Skeletal muscle tissue (tissue), 4 donors: ENCODE measurements around the gene CNTN6. TPM values are rescaled to one million over a fixed set of nuclear protein-coding genes. Genes with fewer than 3 reads are reported as not detected.

Experiments
- H3K27ac ChIP-seq: one replicate; pipeline ENCODE4 v1.7.0; 2013; ENCODE audit warnings: mild to moderate bottlenecking, low read depth, low read length, inconsistent platforms
- H3K27me3 ChIP-seq, 3 donors: one replicate each; pipeline ENCODE4 v1.7.0; 2013; ENCODE audit warnings: low read length in 3 of 3; ENCODE audit not compliant: control insufficient read depth in 3 of 3, insufficient read depth in 3 of 3
- H3K36me3 ChIP-seq, 3 donors: one replicate each; pipeline ENCODE4 v1.7.0; 2013; ENCODE audit warnings: low read length in 3 of 3; ENCODE audit not compliant: control insufficient read depth in 3 of 3, insufficient read depth in 3 of 3
- H3K4me1 ChIP-seq, 3 donors: one replicate each; pipeline ENCODE4 v1.7.0; 2013; ENCODE audit warnings: low read length in 3 of 3, mild to moderate bottlenecking in 3 of 3; ENCODE audit not compliant: control insufficient read depth in 3 of 3, insufficient read depth in 3 of 3
- H3K4me3 ChIP-seq, 3 donors: one replicate each; pipeline ENCODE4 v1.7.0; 2013; ENCODE audit warnings: low read length in 3 of 3
- H3K9ac ChIP-seq, 3 donors: one replicate each; pipeline ENCODE4 v1.7.0; 2013; ENCODE audit warnings: low read length in 3 of 3, mild to moderate bottlenecking in 3 of 3, moderate library complexity in 2 of 3, low read depth in 1 of 3
- H3K9me3 ChIP-seq, 3 donors: one replicate each; pipeline ENCODE4 v1.7.0; 2013; ENCODE audit warnings: low read length in 3 of 3; ENCODE audit not compliant: control insufficient read depth in 3 of 3
- total RNA-seq: library from RNA; depleted of rRNA; stranded (reverse); fragments of >200 nt; gene quantifications from one replicate; pipeline ENCODE4 v1.2.3, GENCODE V29; 2014
- donor health status: Osteomylitis.

CNTN6 gene
- total RNA-seq, 1 donor from 2014 or later: 2.1 TPM

DNA sequence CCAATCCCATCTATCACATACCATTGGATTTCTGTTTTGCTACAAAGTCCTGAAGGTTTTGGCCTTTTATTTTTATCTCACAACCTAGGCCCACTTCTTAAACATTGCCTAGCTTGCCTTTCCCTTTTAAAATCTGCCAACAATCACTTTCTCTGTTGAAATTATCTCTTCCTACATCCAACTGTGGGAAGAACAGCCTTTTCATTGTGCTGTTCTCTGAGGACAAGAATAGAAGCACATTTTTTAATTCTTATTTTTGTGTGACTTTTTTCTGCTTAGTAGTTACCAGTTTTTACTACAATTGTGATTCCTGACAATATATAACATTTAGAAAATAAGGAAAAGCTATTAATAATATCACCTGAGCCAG, 159.2 kb downstream of the CNTN6 start:
- H3K4me1 ChIP-seq: no peaks in the 10 kb centered on the region
- no peaks in the 10 kb centered on the region for H3K9me3 ChIP-seq
- no peaks in the 10 kb centered on the region for H3K36me3 ChIP-seq
- no peaks in the 10 kb centered on the region for H3K27me3 ChIP-seq
- H3K9ac ChIP-seq: no peak overlapping the region
- no peak overlapping the region for H3K4me3 ChIP-seq
- H3K27ac ChIP-seq: no peak overlapping the region

DNA sequence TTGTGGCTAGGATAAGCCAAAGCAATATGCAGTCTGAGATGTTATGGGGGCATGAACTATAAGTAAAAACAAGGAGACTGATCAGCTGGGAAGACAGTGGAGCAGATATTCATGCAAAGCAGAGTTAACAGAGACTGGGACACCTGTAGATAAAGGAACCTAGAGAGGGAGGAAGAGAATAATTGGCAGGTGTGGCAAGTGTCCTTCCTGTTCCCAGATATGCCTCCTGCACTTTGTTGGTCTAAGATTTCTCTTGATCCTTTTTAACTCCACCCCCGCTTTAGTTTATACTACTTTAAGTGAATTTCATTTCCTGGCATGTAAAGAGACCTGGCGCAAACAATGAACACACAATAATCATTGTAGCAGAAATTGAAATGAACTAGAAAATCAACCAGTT, 169.4 kb downstream of the CNTN6 start:
- Histone ChIP-seq H3K9me3 (no peaks in the 10 kb centered on the region), H3K4me1 (no peaks in the 10 kb centered on the region), H3K27me3 (no peaks in the 10 kb centered on the region), H3K4me3 (no peak overlapping the region), H3K36me3 (no peaks in the 10 kb centered on the region), H3K9ac (no peak overlapping the region), H3K27ac (no peak overlapping the region)

DNA sequence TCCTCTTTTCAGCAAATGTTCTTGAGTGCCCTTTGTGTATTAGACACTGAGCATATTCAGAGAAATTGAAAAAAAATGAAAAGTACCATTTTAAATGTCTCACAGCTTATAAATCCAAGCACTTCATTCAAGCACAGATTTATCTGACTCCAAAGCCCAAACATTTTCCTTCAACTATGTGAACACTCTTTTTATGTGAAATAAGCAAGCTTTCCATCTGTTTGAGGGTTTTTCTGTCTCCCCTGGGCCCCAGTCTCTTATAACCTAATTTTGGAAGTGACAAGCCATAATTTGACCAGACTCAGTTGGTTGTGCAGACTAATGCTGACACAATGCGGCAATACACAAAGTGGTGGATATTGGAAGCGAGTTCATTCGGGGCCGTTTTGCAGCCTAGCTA, 170.3 kb downstream of the CNTN6 start:
- H3K27ac ChIP-seq: no peak overlapping the region
- H3K9ac ChIP-seq: no peak overlapping the region
- no peaks in the 10 kb centered on the region for H3K36me3 ChIP-seq
- H3K27me3 ChIP-seq: no peaks in the 10 kb centered on the region
- H3K4me1 ChIP-seq: no peaks in the 10 kb centered on the region
- H3K4me3 ChIP-seq: no peak overlapping the region
- H3K9me3 ChIP-seq: no peaks in the 10 kb centered on the region

DNA sequence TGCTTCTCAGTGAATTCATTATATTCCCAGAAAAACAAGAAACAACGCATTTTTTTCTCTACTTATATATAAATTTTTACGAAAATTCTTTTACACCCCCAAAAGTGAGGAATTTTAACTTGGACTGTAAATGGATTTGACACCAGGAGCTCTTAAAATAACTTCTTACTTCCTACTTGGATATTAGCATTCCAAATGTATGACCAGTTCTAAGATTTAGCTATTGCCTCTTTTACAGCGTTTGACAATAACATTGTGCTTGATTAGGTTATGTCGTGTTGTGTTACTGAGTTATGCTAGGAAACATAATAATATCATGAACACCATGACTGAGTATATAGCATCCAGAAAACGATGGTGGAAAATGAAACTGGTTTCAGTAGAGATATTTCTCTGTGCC, 177.0 kb downstream of the CNTN6 start:
- no peak overlapping the region for H3K27ac ChIP-seq
- H3K4me1 ChIP-seq: no peaks in the 10 kb centered on the region
- no peak overlapping the region for H3K9ac ChIP-seq
- H3K9me3 ChIP-seq: no peaks in the 10 kb centered on the region
- H3K4me3 ChIP-seq: no peak overlapping the region
- H3K27me3 ChIP-seq: no peaks in the 10 kb centered on the region
- H3K36me3 ChIP-seq: no peaks in the 10 kb centered on the region

DNA sequence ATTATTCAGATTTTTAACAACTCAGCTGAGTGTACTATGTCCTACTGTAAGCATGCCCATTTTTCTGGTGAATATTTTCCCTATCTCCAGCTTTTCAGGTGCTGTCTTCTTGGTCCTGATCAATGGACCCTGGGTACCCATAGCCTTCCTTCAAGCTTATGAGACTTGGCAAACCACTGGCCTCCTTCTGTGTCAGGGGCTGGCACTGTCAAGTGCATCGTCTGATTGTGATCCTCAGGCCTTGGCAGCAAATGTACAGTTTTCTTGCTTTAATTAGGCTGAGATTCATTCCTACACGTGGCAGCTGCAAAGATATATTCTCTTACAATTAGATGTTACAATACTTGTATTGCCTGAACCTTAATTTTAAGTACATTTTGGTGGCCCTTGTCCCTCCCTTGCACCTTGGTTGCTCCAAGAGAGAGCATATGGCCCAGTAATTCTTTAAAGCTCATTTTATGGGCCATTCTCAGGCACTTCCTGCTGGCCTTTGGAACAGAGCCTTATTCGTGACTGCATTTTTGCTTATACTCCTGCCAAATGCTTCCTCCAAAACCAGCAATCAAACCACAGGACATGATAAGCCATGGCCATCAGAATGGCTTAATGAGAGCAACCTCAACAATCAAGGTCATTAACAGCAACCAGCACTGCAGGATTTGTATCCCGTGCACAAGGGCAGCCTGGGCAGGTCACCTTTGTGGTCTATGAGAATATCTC, 179.9 kb downstream of the CNTN6 start:
- Histone ChIP-seq H3K9me3 (no peaks in the 10 kb centered on the region), H3K4me3 (no peak overlapping the region), H3K9ac (no peak overlapping the region), H3K27ac (no peak overlapping the region), H3K27me3 (no peaks in the 10 kb centered on the region), H3K4me1 (no peaks in the 10 kb centered on the region), H3K36me3 (no peaks in the 10 kb centered on the region)

DNA sequence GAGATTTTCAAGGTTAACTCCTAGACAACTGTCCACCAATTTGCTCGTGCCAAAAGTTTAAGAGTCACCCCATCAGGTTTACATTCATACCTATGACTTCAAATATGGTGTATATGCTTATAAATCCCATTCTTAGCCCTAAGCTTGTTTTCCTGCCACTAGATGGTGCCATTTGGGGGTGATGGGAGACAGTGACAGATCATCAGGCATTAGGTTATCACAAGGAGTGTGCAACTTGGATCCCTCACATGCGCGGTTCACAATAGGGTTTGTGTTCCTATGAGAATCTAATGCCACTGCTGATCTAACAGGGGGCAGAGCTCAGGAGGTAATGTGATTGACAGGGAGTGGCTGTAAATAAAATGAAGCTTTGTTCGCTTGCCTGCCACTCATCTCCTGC, 182.7 kb downstream of the CNTN6 start:
- Histone ChIP-seq H3K27ac (no peak overlapping the region), H3K9ac (no peak overlapping the region), H3K27me3 (no peaks in the 10 kb centered on the region), H3K4me3 (no peak overlapping the region), H3K36me3 (no peaks in the 10 kb centered on the region), H3K9me3 (no peaks in the 10 kb centered on the region), H3K4me1 (no peaks in the 10 kb centered on the region)

DNA sequence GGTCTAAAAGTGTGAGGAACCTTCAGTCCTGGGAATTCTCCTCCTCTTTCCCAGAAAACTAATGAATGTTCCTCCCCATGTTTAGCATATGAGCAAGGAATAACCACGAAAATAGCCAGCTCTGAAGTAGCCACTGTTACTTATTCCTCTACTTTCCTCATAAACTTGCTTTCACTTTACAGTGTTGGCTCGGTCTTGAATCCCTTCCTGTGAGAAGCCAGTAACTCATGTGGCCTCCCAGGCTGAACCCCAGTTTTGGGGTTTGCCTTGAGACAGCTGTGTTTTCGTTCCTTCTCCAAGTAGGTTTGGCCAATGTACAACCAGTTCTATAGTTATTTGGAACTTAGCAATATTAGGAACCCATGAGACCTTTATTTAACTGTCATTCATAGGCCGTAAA, 195.0 kb downstream of the CNTN6 start:
- Histone ChIP-seq H3K9me3 (no peaks in the 10 kb centered on the region), H3K27me3 (no peaks in the 10 kb centered on the region), H3K27ac (no peak overlapping the region), H3K9ac (no peak overlapping the region), H3K36me3 (no peaks in the 10 kb centered on the region), H3K4me3 (no peak overlapping the region), H3K4me1 (no peaks in the 10 kb centered on the region)

DNA sequence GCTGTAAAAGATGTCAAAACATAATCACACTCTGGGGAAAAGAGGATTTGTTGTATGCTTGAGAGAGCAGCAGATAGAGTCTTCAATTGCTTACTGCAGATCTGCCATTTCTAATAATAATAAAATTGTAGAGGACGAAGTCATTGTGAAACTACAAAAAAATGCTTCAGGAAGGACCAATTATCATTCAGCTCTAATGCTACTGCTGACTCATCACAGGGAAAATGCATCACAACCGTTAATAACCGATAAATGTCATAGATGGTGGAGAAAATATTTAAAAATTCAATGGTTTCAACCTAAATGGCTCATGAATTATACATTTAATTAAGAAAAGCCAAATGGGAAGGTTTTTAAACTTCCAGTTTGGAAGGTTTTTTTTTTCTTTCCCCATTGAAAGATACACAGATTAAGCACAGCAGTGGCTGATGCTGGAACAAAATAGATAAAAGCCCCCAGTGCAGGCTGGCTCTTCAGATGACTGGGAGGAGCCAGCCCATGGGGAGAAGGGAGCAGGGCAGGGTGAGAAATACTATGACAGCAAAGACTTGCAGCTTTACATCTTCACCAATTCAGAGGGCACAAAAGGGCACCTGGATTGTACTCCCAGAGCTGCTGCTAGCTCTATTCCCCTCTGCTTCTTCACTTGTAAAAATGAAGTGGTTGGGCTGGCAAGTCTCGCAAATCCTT, 196.1 kb downstream of the CNTN6 start:
- no peak overlapping the region for H3K4me3 ChIP-seq
- H3K36me3 ChIP-seq: no peaks in the 10 kb centered on the region
- no peaks in the 10 kb centered on the region for H3K4me1 ChIP-seq
- no peaks in the 10 kb centered on the region for H3K9me3 ChIP-seq
- no peaks in the 10 kb centered on the region for H3K27me3 ChIP-seq
- H3K9ac ChIP-seq: no peak overlapping the region
- no peak overlapping the region for H3K27ac ChIP-seq

DNA sequence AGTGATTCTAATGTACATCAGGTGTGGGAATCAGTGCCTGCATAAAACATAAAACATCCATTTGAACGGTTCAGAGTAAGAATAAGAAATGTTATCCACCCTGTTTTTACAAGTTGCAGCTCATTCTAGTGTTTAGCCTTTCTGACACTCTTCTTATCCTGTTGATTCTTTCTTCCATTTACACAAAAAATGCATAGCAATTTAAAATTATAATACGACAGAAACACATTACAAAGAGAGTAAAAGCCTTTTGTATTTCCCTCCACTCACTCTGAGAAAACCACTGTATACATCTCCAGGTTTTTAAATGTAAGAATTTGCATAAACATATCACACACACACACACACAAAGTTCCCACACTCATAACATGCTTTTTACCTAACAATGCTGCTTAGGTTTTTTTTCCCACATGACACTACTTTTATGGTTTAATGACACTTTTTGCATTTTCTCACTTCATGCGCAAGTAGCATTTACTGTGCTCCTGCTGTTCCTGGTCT, 199.8 kb downstream of the CNTN6 start:
- no peaks in the 10 kb centered on the region for H3K36me3 ChIP-seq
- H3K9ac ChIP-seq: no peak overlapping the region
- no peaks in the 10 kb centered on the region for H3K4me1 ChIP-seq
- no peaks in the 10 kb centered on the region for H3K9me3 ChIP-seq
- H3K27me3 ChIP-seq: no peaks in the 10 kb centered on the region
- no peak overlapping the region for H3K4me3 ChIP-seq
- no peak overlapping the region for H3K27ac ChIP-seq

DNA sequence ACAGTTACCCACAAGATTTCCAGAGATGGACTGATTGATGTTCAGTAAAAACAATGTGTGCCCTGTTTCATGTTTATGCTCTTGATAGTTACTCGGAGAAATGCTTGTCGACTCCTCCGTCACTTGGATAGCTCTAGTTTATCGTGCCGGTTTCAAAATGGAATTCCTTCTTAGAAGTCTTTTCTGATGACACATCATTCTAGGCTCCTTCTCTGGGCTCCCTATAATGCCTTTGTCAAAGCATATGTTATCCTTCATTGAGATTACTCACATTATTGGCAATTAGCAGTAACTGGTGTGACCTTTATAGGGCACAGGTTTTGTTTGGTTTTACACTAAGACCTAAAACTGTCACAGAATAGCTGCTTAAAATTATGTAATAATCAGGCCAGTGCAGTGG, 201.8 kb downstream of the CNTN6 start:
- H3K27ac ChIP-seq: no peak overlapping the region
- no peak overlapping the region for H3K9ac ChIP-seq
- H3K4me3 ChIP-seq: no peak overlapping the region
- no peaks in the 10 kb centered on the region for H3K27me3 ChIP-seq
- H3K9me3 ChIP-seq: no peaks in the 10 kb centered on the region
- no peaks in the 10 kb centered on the region for H3K4me1 ChIP-seq
- no peaks in the 10 kb centered on the region for H3K36me3 ChIP-seq
